ENCODE measurements around the gene ARMC9.

DNA sequence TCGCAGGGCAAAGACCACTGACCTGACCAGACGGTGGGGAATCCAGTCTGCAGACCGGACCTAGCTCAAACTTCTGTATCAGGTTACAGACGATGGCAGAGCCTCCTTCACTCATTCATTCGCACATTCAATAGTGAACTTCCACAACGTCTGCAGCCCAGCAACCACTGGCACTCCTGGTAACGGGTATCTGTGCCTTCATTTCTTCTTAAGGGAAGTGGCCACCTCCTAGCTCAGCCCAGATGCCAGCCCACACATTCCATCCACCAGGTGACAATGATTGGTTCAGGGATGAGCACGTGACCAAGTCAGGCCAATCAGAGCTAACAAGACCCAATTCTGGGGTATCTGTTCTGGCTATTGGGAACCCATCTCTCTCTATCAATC, 15.9 kb upstream of the ARMC9 start:
- TF ChIP-seq CTCF (IDR thresholded peaks at IDR 0.05 in 4 of 5, conservative IDR thresholded peaks at IDR 0.05 in 1 of 5) (no peak), POLR2A (IDR thresholded peaks at IDR 0.05) (no peak)

Measured in gastrocnemius medialis (tissue), 4 donors.